NCI-H2081 treated with DMSO at 0.1 percent for 48 hours (cell line): ENCODE data around the gene KRT75.

Source experiments
- DNase-seq: peaks from one replicate; lab custom pipeline; 2025; lab: John Stamatoyannopoulos, UW

KRT75 gene

GRCh38 chr12:52439845-52440244, 5.7 kb upstream of the KRT75 start:
- DNase-seq = no peak

- DNase-seq = no peak
Measured at GRCh38 chr12:52439420-52439819, 5.2 kb upstream of the KRT75 start.

- no peak for DNase-seq
Measured at GRCh38 chr12:52438305-52439301, 4.4 kb upstream of the KRT75 start.

- no peak for DNase-seq
Measured at GRCh38 chr12:52437508-52437907, 3.3 kb upstream of the KRT75 start.

GRCh38 chr12:52436828-52437474, 2.8 kb upstream of the KRT75 start:
- DNase-seq = no peak

- DNase-seq = no peak
Measured at GRCh38 chr12:52436000-52436827, 2.0 kb upstream of the KRT75 start.

GRCh38 chr12:52435659-52435999, 1.5 kb upstream of the KRT75 start:
- DNase-seq = no peak

- DNase-seq = no peak
Measured at GRCh38 chr12:52434760-52435530, 774 bp upstream of the KRT75 start.

- no peak for DNase-seq
Measured at GRCh38 chr12:52433501-52434080, 580 bp downstream of the KRT75 start.

- DNase-seq = no peak
Measured at GRCh38 chr12:52432559-52433207, 1.5 kb downstream of the KRT75 start.

- no peak for DNase-seq
Measured at GRCh38 chr12:52428121-52428520, 6.0 kb downstream of the KRT75 start.

- no peak for DNase-seq
Measured at GRCh38 chr12:52427083-52427482, 7.1 kb downstream of the KRT75 start.

- no peak for DNase-seq
Measured at GRCh38 chr12:52426034-52426433, 8.1 kb downstream of the KRT75 start.

- DNase-seq = no peak
Measured at GRCh38 chr12:52425466-52425865, 8.7 kb downstream of the KRT75 start.

- no peak for DNase-seq
Measured at GRCh38 chr12:52423661-52424500, 10.3 kb downstream of the KRT75 start.

- no peak for DNase-seq
Measured at GRCh38 chr12:52423035-52423434, 11.1 kb downstream of the KRT75 start.

- no peak for DNase-seq
Measured at GRCh38 chr12:52419656-52420055, 14.5 kb downstream of the KRT75 start.

- no peak for DNase-seq
Measured at GRCh38 chr12:52418576-52419110, 15.5 kb downstream of the KRT75 start.

- DNase-seq = no peak
Measured at GRCh38 chr12:52417740-52418139, 16.4 kb downstream of the KRT75 start.

GRCh38 chr12:52416795-52417194, 17.4 kb downstream of the KRT75 start:
- DNase-seq = no peak
